Measurements from ENCODE around the gene ULBP2.

GRCh38 chr6:149935668-149936067, 6.1 kb upstream of the ULBP2 start:
- TF ChIP-seq CTCF (IDR thresholded peaks at IDR 0.05; ENCODE audit: low read length) = no peak
- no peak for TF ChIP-seq EZH2phosphoT487 (IDR thresholded peaks at IDR 0.05; ENCODE audit: low read length)
- no peak for TF ChIP-seq EZH2 (optimal IDR thresholded peaks at IDR 0.05; ENCODE audit: low read depth, low read length)
